HG03103 (cell line): ENCODE data around the gene JDP2.
A peak's percentile ranks its signal among the peaks of the same experiment; 100 is the strongest.

ENCODE experiments used
- ATAC-seq: cut with Tn5 transposase; IDR thresholded peaks from one replicate; pipeline ENCODE4 v1.9.1; 2021; ENCODE audit warnings: low read depth; ENCODE audit not compliant: unreplicated experiment

JDP2 gene

DNA sequence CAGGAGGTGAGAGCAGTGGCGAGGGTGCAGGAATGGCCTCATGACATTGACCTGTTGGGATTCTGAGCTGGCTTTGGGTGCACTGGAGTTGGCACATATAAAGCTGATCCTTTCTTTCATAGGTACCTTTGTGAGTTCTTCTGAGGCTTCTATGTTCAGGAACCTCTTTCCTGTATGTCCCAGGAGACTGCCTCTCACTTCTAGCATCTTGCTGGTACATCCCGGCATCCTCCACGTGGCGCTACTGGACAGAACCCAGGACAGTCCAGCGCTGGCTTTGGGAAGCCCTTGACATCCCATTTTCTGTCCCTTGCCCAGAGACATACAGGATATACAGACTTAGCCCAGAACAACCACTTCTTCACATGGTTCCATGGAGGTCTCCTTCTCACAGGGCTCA is 50.1 kb downstream of the JDP2 start:
- no peak for ATAC-seq

DNA sequence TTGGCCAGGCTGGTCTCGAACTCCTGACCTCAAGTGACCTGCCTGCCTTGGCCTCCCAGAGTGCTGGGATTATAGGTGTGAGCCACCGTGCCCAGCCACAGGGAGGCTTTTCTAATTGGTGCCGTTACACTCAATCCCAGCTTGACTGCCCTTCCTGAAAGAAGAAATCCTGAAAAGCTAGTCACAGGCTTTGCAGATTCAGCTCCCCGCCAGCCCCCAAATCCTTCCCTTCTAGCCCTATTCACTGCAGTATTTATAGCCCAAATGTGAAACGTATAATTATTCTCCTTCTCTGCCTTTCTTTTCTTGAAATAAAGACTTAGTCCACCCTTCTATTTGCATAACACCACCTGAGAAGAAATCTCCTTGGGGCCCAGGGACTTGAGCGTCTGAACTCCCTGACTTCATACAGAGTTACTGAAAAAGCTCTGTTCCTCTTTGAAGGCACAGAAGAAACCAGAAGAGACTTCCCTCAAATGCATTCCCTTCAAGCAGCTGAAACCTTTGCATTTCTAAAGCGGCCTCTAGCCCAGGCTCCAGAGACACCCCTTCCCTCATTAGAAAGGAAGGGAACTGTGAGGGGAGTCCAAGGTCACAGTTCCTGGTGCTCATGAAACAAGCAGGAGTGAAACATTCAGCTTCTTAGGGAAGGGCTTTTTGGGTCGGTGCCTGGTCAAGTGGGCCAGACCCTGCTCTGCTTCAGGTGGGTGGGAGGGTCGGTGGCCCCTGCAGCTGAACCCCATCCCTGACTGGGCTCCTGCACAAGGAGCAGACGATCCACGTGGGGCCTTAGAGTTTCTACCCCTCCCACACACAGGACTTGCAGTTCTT is 52.2 kb downstream of the JDP2 start:
- no peak for ATAC-seq

GRCh38 chr14:75482366-75482765 is 54.5 kb downstream of the JDP2 start:
- ATAC-seq = no peak

- no peak for ATAC-seq
Measured at GRCh38 chr14:75484711-75485429, 57.0 kb downstream of the JDP2 start.

DNA sequence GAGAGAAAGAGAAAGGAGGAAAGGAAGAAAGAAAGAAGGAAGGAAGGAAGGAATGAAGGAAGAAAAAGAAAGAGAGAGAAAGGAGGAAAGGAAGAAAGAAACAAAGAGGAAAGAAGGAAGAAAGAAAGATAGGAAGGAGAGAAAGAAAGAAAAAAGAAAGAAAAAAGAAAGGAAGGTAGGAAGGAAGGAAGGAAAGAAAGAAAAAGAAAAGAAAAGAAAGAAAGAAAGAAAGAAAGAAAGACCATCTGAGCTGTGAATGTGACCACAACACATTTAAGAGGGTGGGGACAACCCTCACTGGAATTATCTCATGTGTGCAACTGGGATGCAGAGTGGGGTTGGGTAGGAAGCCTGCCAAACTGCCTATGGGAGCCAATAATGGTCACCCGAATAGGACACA is 58.5 kb downstream of the JDP2 start:
- ATAC-seq = no peak

- peak; percentile 61 for ATAC-seq
Measured at GRCh38 chr14:75487155-75487671, 59.4 kb downstream of the JDP2 start.

DNA sequence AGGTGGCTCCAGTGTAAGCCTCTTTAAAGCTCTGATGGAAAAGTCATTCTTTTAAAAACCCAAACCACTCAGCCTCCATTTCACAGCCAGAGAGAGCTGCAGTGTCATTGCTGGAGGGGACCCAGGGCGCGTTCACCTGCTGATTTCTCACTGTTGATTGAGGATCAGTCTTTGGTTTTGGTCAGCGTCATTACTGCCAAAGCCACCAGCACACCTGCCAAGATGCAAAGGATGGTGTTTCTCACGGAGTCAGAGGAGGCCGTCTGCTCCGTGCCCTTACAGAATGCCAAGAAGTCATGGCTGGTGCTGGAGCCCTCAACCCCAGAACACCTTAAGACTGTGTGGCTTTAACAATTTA is 61.6 kb downstream of the JDP2 start:
- no peak for ATAC-seq

DNA sequence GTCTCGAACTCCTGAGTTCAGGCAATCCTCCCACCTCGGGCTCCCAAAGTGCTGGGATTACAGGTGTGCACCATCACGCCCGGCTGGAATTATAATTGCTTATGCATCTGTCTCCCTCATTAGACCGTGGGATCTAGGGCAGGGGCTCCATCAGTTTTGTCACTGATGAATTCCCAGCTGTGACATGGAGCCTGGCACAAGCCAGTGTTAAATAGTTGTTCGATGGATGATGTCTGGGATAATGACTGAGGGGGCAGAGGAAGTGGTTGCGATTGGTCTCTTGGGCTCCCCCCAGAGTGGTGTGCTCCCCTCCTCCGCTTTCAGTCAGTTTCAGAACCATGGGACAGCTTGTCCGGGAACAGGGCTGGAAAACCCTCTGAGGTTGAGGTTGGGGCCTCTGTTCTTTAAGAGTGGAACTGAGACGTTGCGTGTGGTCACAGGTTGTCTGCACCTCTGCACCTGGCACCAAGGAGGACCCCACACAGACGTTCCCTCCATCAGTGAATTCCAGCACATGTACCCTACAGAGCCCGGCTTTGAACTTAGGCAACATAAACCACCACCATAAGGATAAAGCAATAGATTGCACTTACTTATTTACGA is 63.7 kb downstream of the JDP2 start:
- ATAC-seq = no peak

DNA sequence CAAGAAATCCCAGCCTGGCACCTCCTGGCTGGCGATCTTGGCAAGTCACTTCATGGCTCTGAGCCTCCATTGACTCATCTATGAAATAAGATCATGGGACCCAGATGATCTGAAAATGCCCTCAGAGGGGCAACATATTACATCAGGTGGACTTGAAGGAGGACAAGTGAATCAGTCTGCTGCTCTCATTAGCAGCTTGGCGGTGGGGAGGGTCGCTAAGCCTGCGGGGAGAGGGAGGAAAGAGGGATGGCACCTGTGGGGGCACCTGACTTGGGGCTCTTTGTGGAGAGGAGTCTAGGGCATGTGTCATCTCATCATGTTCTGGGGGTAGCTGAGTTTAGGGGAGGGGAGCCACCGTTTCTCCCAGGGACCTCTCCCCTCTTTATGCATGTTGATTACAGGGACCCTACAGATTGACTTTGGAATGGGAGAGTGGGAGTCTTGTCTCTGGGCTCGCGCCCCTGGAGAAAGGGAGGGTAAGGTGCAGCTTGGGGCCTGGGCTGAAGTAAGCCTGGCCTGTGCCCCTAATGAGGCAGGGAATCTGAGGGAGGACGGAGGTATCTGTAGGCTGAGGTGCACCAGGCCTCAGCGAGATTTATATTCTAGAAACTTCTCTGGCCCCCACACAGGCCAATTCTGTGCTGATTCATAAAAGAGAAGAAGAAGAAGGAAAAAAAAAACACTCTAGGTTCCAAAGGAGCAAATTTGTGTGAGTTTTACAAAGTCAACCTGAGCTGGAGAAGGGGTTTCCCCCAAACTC is 65.2 kb downstream of the JDP2 start:
- ATAC-seq = no peak

GRCh38 chr14:75493592-75494087 is 65.8 kb downstream of the JDP2 start:
- ATAC-seq = no peak

GRCh38 chr14:75494896-75495295 is 67.1 kb downstream of the JDP2 start:
- no peak for ATAC-seq

DNA sequence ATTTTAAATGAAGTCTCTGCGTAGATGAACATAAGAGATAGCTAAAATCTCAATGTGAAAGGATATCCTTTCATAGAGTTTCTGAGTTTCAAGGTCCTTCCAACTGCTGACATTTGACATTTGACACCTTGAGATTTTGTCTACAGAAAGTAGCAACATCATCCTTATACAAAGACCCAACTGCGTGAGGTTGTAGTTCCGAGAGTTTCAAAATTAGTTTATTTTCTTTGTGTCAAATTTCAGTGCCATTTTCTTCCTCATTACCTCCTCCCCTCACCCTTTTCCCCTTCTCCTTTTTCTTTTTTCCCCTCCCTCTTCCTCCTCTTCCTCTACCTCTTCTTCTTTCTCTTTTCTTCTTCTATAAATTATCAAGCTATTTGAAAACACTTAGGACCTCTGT is 67.6 kb downstream of the JDP2 start:
- ATAC-seq = no peak

DNA sequence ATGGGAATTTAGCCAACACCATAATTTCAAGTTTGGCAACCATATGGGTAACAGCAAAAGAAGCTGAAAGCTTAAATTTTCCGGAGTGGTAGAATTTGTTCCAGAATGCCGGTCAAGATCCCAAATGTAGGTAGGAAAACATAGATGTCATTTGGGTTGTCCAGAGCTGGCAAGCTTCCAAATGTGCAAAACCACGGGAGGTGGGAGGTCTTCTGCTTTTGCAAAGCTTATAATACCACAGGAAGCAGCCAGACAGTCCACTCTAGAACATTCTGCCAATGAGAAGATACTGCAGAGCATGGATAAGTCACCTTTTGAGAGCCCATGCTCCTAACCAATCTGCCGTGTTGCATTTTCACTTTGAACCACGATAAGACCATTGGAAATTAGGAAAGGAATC is 68.1 kb downstream of the JDP2 start:
- no peak for ATAC-seq

GRCh38 chr14:75496755-75497154 is 68.9 kb downstream of the JDP2 start:
- ATAC-seq = no peak

DNA sequence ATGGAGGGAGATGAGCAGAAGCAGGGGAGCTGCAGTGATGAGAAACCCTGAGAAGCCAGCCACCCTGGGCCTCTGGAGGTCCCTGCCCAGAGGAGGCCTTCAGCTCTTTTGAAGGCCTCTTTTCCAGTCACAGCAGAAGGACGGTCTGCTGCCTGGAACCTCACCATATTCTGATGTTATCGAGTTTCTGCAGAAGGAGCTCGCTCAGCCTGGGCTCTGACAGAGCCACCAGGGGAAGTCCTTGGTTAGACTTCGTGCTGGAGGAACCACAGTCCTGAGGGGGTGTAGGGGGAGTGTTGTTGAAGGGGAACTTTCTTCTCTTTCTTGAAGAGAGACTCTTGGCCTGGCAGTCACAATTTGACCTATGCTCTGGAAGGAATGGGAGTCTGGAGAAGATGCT is 69.4 kb downstream of the JDP2 start:
- ATAC-seq = no peak

GRCh38 chr14:75497701-75498100 is 69.9 kb downstream of the JDP2 start:
- no peak for ATAC-seq

DNA sequence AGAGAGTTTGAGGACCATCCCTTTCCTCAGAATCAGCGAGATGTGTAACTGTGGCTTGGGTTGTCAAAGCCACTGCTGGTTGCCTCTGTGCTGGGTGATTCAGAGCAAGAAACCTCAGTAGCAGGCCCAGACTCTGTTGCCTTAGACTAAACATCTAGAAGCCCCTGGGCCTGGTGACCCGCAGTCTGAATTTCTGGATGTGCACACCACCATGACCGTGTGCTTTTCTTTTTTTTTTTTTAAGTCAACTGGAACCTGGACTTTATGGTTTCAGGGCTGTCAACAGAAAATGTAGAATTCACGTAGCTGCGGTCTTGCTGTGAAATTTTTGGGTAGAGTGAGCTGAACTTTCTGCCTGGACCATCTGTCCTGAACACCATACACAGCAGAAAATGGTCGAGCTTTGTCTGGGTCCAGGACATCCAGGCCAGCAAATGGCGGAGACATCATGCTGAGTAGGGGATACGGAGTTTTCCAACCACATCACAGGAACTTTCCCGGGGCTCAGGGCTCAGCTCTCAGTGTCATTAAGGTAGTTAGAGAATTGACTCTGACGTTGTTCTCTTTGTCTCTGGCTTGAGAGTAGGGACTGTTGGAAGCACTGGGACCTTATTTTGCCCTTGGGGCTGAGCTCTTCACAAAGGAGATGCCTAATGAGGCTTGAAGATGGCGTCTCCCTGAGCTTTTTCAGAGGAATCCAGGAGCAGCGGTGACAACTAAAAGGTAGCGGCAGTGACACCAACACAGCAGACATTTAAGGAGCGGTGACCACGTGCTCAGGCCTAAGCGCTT is 71.5 kb downstream of the JDP2 start:
- peak; percentile 67 for ATAC-seq

GRCh38 chr14:75501080-75501479 is 73.3 kb downstream of the JDP2 start:
- ATAC-seq = no peak

GRCh38 chr14:75504411-75504810 is 76.6 kb downstream of the JDP2 start:
- ATAC-seq = no peak

GRCh38 chr14:75506930-75507329 is 79.1 kb downstream of the JDP2 start:
- ATAC-seq = no peak
